Neural progenitor cell (in vitro differentiated cells): ENCODE results near the gene CEACAM18.

Experiments
- EZH2 ChIP-seq: fragments of 200-600 bp; sonication (generic); IDR thresholded peaks from 2 replicates; pipeline ENCODE4 v1.6.1; 2017; ENCODE audit warnings: antibody characterized with exemption, mild to moderate bottlenecking, moderate library complexity
- EZH2phosphoT487 ChIP-seq: fragments of 200-600 bp; sonication (generic); IDR thresholded peaks from 2 replicates; pipeline ENCODE4 v1.6.1; 2017; ENCODE audit warnings: antibody characterized with exemption
- TF ChIP-seq, protein P1 (sequence below): fragments of 200-600 bp; sonication (generic); IDR thresholded peaks from 2 replicates; pipeline ENCODE4 v1.5.1; 2017; ENCODE audit warnings: antibody characterized with exemption, mild to moderate bottlenecking

GRCh38 chr19:51456541-51457290 is 21.6 kb upstream of the CEACAM18 start:
- TF ChIP-seq, protein P1, sequence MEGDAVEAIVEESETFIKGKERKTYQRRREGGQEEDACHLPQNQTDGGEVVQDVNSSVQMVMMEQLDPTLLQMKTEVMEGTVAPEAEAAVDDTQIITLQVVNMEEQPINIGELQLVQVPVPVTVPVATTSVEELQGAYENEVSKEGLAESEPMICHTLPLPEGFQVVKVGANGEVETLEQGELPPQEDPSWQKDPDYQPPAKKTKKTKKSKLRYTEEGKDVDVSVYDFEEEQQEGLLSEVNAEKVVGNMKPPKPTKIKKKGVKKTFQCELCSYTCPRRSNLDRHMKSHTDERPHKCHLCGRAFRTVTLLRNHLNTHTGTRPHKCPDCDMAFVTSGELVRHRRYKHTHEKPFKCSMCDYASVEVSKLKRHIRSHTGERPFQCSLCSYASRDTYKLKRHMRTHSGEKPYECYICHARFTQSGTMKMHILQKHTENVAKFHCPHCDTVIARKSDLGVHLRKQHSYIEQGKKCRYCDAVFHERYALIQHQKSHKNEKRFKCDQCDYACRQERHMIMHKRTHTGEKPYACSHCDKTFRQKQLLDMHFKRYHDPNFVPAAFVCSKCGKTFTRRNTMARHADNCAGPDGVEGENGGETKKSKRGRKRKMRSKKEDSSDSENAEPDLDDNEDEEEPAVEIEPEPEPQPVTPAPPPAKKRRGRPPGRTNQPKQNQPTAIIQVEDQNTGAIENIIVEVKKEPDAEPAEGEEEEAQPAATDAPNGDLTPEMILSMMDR, result no peak
- TF ChIP-seq EZH2, result no peak
- no peak for TF ChIP-seq EZH2phosphoT487
